Measurements from ENCODE around the gene CREBBP.
"Not testable (repeated sequence)": the region's sequence is repeated elsewhere in the genome, so short reads cannot be mapped to it uniquely, and the experiment has no call there.

CREBBP gene

DNA sequence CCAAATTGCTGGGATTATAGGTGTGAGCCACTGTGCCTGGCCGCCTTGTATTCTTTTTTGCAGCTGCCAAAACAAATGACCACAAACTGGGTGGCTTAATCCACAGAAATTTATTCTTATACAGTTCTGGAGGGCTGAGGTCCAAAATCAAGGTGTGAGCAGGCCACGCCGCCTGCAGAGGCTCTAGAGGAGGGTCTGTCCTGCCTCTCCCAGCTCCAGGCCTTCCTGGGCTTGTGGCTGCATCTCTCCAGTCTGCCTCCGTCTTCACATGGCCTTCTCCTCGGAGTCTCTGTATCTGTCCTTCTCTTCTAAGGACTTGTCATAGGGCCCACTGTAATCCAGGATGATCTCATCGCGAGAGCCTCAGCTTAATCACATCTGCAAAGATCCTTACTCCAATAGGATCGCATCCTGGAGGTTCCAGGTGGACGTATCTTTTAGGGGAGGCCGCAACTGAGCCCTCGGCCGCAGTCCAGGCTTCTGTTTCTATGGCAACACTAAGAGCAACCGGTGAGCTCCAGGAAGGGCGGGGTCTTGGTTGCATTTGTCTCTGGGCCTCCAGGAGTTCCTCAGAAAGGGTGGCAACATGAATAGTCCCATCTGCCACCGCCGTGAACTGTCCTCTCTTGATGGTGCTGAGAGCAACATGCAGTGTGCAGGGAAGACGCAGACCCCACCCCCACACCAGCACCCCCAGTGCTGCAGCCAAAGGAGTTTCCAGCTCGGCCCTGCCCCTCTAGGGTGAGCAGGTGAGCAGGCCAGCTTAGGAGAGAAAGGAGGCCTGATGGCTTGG is 29.5 kb upstream of the CREBBP start:
- peaks cover 0 to 7% (median 0%) of the 10 kb centered on the region in 10 experiments; a peak in 4 of 20 replicates for H3K4me1 ChIP-seq
- H3K4me3 ChIP-seq: no peak overlapping the region
- no peaks in the 10 kb centered on the region for H3K36me3 ChIP-seq
- H3K27ac ChIP-seq: no peak overlapping the region
- no peak for TF ChIP-seq Cebpa-rat (IDR thresholded peaks at IDR 0.05)
- no peaks in the 10 kb centered on the region for H4K20me1 ChIP-seq
- peak overlapping the region in 1 of 11 experiments; percentile 12; a peak in 2 of 22 replicates for H3K4me2 ChIP-seq
- H3K9me3 ChIP-seq (replicated peaks in 1 of 11): no peaks in the 10 kb centered on the region
- no peaks in the 10 kb centered on the region for H3K27me3 ChIP-seq
- no peak overlapping the region for H3K9ac ChIP-seq

- no peak overlapping the region for H3K9ac ChIP-seq
- no peaks in the 10 kb centered on the region for H3K36me3 ChIP-seq
- H3K9me3 ChIP-seq (replicated peaks in 1 of 11): no peaks in the 10 kb centered on the region
- H4K20me1 ChIP-seq: no peaks in the 10 kb centered on the region
- H3K4me1 ChIP-seq: peaks cover 0 to 7% (median 0%) of the 10 kb centered on the region in 10 experiments; a peak in 4 of 20 replicates
- H3K27me3 ChIP-seq: no peaks in the 10 kb centered on the region
- no peak overlapping the region for H3K4me3 ChIP-seq
- no peak overlapping the region for H3K27ac ChIP-seq
- H3K4me2 ChIP-seq: no peak overlapping the region
- TF ChIP-seq Cebpa-rat (IDR thresholded peaks at IDR 0.05): no peak
These were observed 28.5 kb upstream of the CREBBP start for GRCh38 chr16:3908951-3909437.

- Histone ChIP-seq H3K4me2 (no peak overlapping the region), H3K4me1 (peaks cover 0 to 19% (median 10%) of the 10 kb centered on the region in 10 experiments; a peak in 15 of 20 replicates), H3K9me3 (replicated peaks in 1 of 11) (no peaks in the 10 kb centered on the region), H3K27ac (no peak overlapping the region), H3K4me3 (no peak overlapping the region), H4K20me1 (no peaks in the 10 kb centered on the region), H3K27me3 (no peaks in the 10 kb centered on the region), H3K9ac (no peak overlapping the region), H3K36me3 (no peaks in the 10 kb centered on the region)
- no peak for TF ChIP-seq Cebpa-rat (IDR thresholded peaks at IDR 0.05)
These were observed 27.1 kb upstream of the CREBBP start for GRCh38 chr16:3907586-3907985.

GRCh38 chr16:3906363-3906762 is 25.9 kb upstream of the CREBBP start:
- Histone ChIP-seq H3K36me3 (no peaks in the 10 kb centered on the region), H3K27ac (no peak overlapping the region)
- TF ChIP-seq Cebpa-rat (IDR thresholded peaks at IDR 0.05): no peak

GRCh38 chr16:3904875-3905274 is 24.4 kb upstream of the CREBBP start:
- no peaks in the 10 kb centered on the region for H3K36me3 ChIP-seq
- H3K9ac ChIP-seq: no peak overlapping the region
- no peaks in the 10 kb centered on the region for H3K27me3 ChIP-seq
- no peak overlapping the region for H3K4me2 ChIP-seq
- peaks cover 0 to 16% (median 11%) of the 10 kb centered on the region in 10 experiments; a peak in 15 of 20 replicates for H3K4me1 ChIP-seq
- H3K4me3 ChIP-seq: no peak overlapping the region
- H3K9me3 ChIP-seq (replicated peaks in 1 of 11): no peaks in the 10 kb centered on the region
- TF ChIP-seq Cebpa-rat (IDR thresholded peaks at IDR 0.05): no peak
- no peak overlapping the region for H3K27ac ChIP-seq
- no peaks in the 10 kb centered on the region for H4K20me1 ChIP-seq

More at GRCh38 chr16:3906363-3906762, 25.9 kb upstream of the CREBBP start:
- no peak overlapping the region for H3K9ac ChIP-seq
- H3K4me3 ChIP-seq: no peak overlapping the region
- no peak overlapping the region for H3K4me2 ChIP-seq
- H4K20me1 ChIP-seq: no peaks in the 10 kb centered on the region
- no peaks in the 10 kb centered on the region for H3K9me3 ChIP-seq (replicated peaks in 1 of 11)
- H3K4me1 ChIP-seq: peaks cover 0 to 22% (median 11%) of the 10 kb centered on the region in 10 experiments; a peak in 15 of 20 replicates
- no peaks in the 10 kb centered on the region for H3K27me3 ChIP-seq

- Histone ChIP-seq H3K4me2 (0 out of 22 replicates have a peak overlapping the region, but pooled peaks of 1 of the 11 experiments have one; percentile 18), H3K27me3 (no peaks in the 10 kb centered on the region), H3K4me3 (no peak overlapping the region), H3K9ac (no peak overlapping the region), H3K36me3 (no peaks in the 10 kb centered on the region), H3K27ac (no peak overlapping the region), H3K9me3 (replicated peaks in 1 of 11) (peaks cover 0 to 19% (median 7%) of the 10 kb centered on the region in 11 experiments; a peak in 15 of 22 replicates), H4K20me1 (no peaks in the 10 kb centered on the region), H3K4me1 (peaks cover 0 to 9% (median 0%) of the 10 kb centered on the region in 10 experiments; a peak in 5 of 20 replicates)
- no peak for TF ChIP-seq Cebpa-rat (IDR thresholded peaks at IDR 0.05)
These were observed 9.6 kb upstream of the CREBBP start for GRCh38 chr16:3890091-3890490.

- no peaks in the 10 kb centered on the region for H3K36me3 ChIP-seq
- H3K4me1 ChIP-seq: peaks cover 0 to 9% (median 0%) of the 10 kb centered on the region in 10 experiments; a peak in 5 of 20 replicates
- no peak overlapping the region for H3K4me3 ChIP-seq
- no peak for TF ChIP-seq Cebpa-rat (IDR thresholded peaks at IDR 0.05)
- H4K20me1 ChIP-seq: no peaks in the 10 kb centered on the region
- peaks cover 0 to 17% (median 7%) of the 10 kb centered on the region in 11 experiments; a peak in 6 of 22 replicates for H3K9me3 ChIP-seq (replicated peaks in 1 of 11)
- H3K27me3 ChIP-seq: no peaks in the 10 kb centered on the region
- no peak overlapping the region for H3K9ac ChIP-seq
- no peak overlapping the region for H3K4me2 ChIP-seq
- no peak overlapping the region for H3K27ac ChIP-seq
These were observed 8.5 kb upstream of the CREBBP start for GRCh38 chr16:3889059-3889458.

- not testable (repeated sequence) for H3K27ac ChIP-seq, H3K9ac ChIP-seq, H3K4me3 ChIP-seq, H3K36me3 ChIP-seq, H3K4me2 ChIP-seq, H4K20me1 ChIP-seq, H3K27me3 ChIP-seq
- peaks cover 6 to 29% (median 10%) of the 10 kb centered on the region in 10 experiments; a peak in 19 of 20 replicates for H3K4me1 ChIP-seq
- H3K9me3 ChIP-seq (replicated peaks in 1 of 11): peaks cover 0 to 17% (median 7%) of the 10 kb centered on the region in 11 experiments; a peak in 6 of 22 replicates
These were observed 5.5 kb upstream of the CREBBP start for GRCh38 chr16:3885999-3886398.

DNA sequence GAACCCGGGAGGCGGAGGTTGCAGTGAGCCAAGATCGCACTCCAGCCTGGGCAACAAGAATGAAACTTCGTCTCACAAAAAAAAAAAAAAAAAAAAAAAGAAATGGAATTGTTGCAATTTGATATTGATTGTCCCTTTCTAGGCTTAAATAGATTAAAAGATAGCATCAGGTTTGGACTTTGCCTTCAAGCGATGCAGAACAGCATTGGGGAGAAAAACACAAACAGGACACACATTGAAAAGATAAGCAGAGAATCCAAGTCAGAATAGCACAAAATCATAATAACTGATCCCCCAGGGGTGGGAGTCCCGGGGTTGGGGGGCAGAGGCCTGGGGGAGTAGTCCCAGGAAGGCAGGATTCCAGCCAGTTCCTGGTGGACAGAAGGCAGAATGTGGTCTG is 3.9 kb upstream of the CREBBP start:
- H3K27me3 ChIP-seq: no peaks in the 10 kb centered on the region
- no peaks in the 10 kb centered on the region for H3K36me3 ChIP-seq
- peaks cover 4 to 5% (median 5%) of the 10 kb centered on the region in 11 experiments for H4K20me1 ChIP-seq
- H3K27ac ChIP-seq: no peak overlapping the region
- H3K4me1 ChIP-seq: peaks cover 7 to 26% (median 9%) of the 10 kb centered on the region in 10 experiments; a peak in 19 of 20 replicates
- no peak overlapping the region for H3K4me3 ChIP-seq
- H3K4me2 ChIP-seq: no peak overlapping the region
- no peak overlapping the region for H3K9ac ChIP-seq
- peaks cover 0 to 17% (median 7%) of the 10 kb centered on the region in 11 experiments; a peak in 6 of 22 replicates for H3K9me3 ChIP-seq (replicated peaks in 1 of 11)
- TF ChIP-seq Cebpa-rat (IDR thresholded peaks at IDR 0.05): no peak
